CD1c-positive myeloid dendritic cell (primary cell): ENCODE data around the gene CSTF3.
A peak's percentile ranks its signal among the peaks of the same experiment; 100 is the strongest.

Source experiments
- DNase-seq: peaks from one replicate; pipeline ENCODE4 v3.0.0-alpha.2; 2016; ENCODE audit errors: extremely low spot score

The CSTF3 gene

DNA sequence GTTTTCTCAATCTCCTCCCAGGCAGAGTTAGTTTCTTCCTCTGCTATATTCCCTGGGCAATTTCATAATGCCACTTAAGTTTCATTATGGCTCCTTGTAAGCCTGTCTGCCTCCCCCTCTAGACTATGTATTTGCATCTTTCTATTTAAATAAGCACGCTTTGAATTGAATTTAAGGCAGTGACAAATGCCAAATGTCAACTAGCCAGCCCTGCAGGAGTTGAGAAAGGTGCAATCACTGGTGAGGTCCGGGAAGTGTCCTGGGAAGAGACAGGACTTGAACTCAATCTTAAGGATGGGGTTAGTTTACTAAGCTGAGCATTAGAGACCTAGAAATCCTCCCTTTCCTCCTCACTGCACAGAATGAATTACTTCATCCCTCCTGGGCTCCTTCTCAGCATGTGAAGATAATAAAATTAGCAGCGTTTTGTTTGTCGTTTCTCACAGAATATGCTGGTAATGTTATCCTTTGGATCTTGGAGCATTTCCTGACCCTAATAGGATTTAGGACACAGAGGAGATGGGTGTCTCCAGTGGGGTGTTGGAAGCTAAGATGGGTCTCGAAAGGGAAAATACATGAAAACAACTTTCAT lies 120.3 kb downstream of the CSTF3 start:
- no peak for DNase-seq

- DNase-seq, result no peak
Observed at GRCh38 chr11:33040033-33040861, 121.0 kb downstream of the CSTF3 start.

- DNase-seq, result peak; percentile 75
Observed at GRCh38 chr11:33039274-33040032, 121.8 kb downstream of the CSTF3 start, which contains the start of gene TCP11L1. Gene TCP11L1 (plus strand): TSS chr11:33039572. CDS start chr11:33043774, 4,202 bp downstream.

DNA sequence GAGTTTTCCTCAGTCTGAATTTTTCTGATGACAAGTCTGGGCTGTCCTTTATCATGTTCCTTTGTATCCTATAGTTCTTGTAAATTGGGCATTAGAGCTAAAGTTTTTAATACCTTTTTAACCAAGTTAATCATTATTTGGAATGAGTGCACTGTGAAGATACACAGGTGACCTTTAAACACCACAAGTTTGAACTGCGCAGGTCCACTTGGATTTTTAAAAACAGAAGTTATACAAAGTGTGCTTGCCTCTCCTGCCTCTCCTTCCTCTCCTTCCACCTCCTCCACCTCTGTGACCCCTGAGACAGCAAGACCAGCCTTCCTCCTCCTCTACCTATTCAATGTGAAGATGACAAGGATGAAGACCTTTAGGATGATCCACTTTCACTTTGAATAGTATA lies 126.3 kb downstream of the CSTF3 start:
- no peak for DNase-seq
